ENCODE results near the gene PLCB4.
"Not testable (repeated sequence)": the region's sequence is repeated elsewhere in the genome, so short reads cannot be mapped to it uniquely, and the experiment has no call there.

Gene PLCB4

DNA sequence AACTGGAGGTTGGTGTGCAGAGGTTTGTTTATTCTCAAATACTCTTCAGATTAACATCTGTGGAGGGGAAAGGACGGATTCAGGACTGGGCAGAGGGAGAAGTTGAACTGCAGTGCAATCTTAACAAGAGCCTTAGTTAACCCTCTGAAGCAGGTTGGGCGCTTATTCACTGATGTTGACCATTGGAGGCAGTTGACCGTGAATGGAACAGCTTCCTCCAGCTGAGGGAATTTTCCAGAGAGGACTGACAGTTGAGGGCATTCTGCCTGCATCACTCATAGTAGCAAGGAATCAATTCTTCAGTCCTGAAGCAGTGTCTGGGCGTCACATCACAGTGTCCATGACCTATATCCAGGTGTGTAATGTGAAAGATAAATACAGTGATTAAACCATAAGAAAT, 80.9 kb downstream of the PLCB4 start:
- Mint-ChIP-seq H3K4me1 (ENCODE audit: low read depth) (no peaks in the 10 kb centered on the region), H3K36me3 (ENCODE audit: low read depth) (no peaks in the 10 kb centered on the region), H3K27me3 (ENCODE audit: low read depth) (no peaks in the 10 kb centered on the region), H3K4me3 (no peak overlapping the region), H3K27ac (no peak overlapping the region), H3K9me3 (peaks cover 18% of the 10 kb centered on the region)

DNA sequence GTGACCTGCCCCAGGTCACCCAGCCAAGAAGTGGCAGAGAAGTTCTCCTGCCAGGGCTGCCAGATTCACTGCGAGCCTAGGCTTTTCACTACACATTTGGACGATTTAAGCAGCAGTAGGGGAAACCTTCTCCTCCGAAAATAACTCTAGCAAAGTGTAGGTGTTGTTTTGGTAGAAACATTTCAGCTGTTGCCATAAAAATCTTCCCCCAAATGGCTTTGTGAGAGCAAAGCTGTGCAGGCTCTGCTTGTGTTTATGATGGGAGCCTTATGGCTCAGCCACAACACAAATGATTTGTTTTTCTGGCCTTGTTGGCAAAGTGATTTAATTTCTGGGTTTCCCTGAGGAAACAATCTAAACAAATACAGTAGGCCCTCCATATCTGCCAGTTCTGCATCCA, 81.8 kb downstream of the PLCB4 start:
- no peak overlapping the region for H3K4me3 Mint-ChIP-seq
- H3K9me3 Mint-ChIP-seq, result peaks cover 18% of the 10 kb centered on the region
- no peaks in the 10 kb centered on the region for H3K27me3 Mint-ChIP-seq (ENCODE audit: low read depth)
- no peak overlapping the region for H3K27ac Mint-ChIP-seq
- no peaks in the 10 kb centered on the region for H3K4me1 Mint-ChIP-seq (ENCODE audit: low read depth)
- no peaks in the 10 kb centered on the region for H3K36me3 Mint-ChIP-seq (ENCODE audit: low read depth)

DNA sequence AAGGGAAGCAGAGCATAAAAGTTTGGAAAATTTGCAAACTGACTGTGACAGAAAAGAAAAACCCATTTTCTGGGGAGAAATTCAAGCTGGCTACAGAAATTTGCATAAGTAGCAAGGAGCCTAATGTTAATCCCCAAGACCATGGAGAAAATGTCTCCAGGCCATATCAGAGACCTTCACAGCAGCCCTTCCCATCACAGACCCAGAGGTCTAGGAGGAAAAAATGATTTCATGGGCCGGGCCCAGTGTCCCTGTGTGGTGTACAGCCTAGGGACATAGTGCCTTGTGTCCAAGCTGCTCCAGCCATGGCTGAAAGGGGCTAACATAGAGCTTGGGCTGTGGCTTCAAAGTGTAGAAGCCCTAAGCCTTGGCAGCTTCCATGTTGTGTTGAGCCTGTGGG, 83.3 kb downstream of the PLCB4 start:
- H3K36me3 Mint-ChIP-seq (ENCODE audit: low read depth); H3K27me3 Mint-ChIP-seq (ENCODE audit: low read depth); H3K4me1 Mint-ChIP-seq (ENCODE audit: low read depth); H3K4me3 Mint-ChIP-seq; H3K27ac Mint-ChIP-seq: not testable (repeated sequence)
- H3K9me3 Mint-ChIP-seq, result peaks cover 18% of the 10 kb centered on the region

DNA sequence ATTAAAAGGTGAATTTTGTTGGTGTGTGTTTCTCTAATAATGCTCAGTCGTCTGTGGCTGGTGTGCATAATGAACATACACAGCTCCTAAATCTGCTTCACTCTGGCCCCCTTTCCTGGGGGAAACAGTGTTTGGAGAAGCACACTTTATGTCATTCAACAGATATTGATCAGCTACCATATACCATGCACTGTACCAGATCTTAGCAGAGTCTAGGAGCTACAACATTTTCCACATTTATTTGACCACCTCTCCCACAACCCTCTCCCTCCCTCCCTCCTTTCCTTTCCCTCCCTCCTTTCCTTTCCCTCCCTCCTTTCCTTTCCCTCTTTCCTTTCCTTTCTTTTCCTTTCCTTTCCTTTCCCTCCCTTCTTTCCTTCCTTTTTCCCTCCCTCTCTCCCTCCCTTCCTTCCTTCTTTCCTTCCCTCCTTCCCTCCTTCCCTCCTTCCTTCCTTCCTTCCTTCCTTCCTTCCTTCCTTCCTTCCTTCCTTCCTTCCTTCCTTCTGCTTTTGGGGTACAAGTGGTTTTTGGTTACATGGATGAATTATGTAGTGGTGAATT, 85.7 kb downstream of the PLCB4 start:
- Mint-ChIP-seq H3K27me3 (ENCODE audit: low read depth) (no peaks in the 10 kb centered on the region), H3K36me3 (ENCODE audit: low read depth) (no peaks in the 10 kb centered on the region), H3K4me1 (ENCODE audit: low read depth) (no peaks in the 10 kb centered on the region), H3K9me3 (peaks cover 14% of the 10 kb centered on the region), H3K4me3 (no peak overlapping the region), H3K27ac (no peak overlapping the region)

DNA sequence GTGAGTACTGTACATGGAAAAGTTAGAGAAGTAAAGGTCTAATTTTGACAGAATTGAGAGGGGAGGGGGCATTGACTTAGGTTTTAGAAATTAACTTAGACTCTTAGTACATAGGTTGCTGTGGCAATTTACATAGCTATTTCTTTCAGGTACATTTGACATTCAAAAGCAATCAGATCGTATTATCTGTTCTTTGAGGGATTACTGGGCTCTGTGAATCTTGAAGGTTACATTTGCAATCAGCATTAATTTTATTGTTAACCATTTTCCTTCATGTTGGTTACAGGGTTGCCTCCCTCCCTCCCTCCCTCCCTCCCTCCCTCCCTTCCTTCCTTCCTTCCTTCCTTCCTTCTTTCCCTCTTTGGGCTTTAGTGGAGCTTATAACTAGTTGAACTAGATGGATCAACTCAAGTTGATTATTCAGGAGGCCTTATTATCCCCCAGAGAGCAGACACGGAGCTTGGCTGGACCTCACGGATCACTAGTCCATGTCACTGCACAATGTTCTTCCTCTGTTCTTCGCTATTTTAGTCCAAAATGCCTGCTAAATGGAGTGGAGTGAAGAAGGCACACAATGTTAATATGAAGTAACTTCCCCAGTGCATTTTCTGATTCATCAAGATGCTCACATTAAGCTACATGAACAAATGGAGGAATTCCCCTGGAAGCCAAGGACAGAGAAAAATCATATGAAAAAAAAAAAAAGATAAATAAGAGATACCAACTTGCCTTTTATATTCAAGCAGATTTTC, 87.8 kb downstream of the PLCB4 start:
- Mint-ChIP-seq H3K27ac (no peak overlapping the region), H3K4me1 (ENCODE audit: low read depth) (no peaks in the 10 kb centered on the region), H3K36me3 (ENCODE audit: low read depth) (no peaks in the 10 kb centered on the region), H3K9me3 (peaks cover 7% of the 10 kb centered on the region), H3K4me3 (no peak overlapping the region), H3K27me3 (ENCODE audit: low read depth) (no peaks in the 10 kb centered on the region)

DNA sequence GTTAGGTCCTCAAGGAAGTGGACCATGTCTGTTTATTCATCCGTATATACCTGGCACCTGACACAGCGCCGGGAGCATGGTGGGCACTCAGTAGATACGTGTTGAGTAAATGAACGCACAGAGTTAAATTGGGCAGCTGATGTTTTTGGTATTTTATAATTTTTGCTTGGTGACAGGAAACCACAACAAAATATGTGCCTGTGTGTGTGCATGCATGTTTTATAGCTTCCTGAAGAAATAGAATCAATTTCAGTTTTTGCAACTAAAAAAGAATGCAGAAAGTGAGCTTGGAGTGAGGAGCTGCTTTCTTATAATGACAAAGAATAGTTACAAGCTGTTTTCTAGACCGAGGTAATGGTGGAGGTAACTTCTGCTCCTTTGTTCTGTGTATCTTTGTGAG, 91.4 kb downstream of the PLCB4 start:
- no peak overlapping the region for H3K27ac Mint-ChIP-seq
- no peaks in the 10 kb centered on the region for H3K36me3 Mint-ChIP-seq (ENCODE audit: low read depth)
- H3K4me1 Mint-ChIP-seq (ENCODE audit: low read depth), result no peaks in the 10 kb centered on the region
- no peak overlapping the region for H3K4me3 Mint-ChIP-seq
- H3K27me3 Mint-ChIP-seq (ENCODE audit: low read depth), result no peaks in the 10 kb centered on the region
- no peaks in the 10 kb centered on the region for H3K9me3 Mint-ChIP-seq

DNA sequence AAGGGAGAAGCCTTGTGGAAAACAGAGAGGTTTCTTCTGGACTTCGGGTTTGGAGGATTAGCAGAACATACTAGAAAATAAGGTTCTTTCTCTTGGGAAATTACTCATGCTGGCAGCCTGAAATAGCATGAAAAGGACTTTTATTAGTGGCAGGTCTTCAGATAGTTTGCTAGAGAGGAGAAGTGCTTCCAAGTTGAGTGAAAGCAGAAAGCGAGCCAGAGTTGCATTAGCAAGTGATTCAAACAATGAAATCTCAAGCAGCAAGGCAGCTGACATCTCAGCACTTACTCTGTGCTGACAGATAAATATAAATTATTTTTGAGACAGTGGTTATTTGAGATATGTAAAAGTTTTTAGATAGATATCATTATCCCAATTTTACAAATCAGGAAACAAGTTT, 91.9 kb downstream of the PLCB4 start:
- Mint-ChIP-seq H3K4me3 (no peak overlapping the region), H3K27me3 (ENCODE audit: low read depth) (no peaks in the 10 kb centered on the region), H3K36me3 (ENCODE audit: low read depth) (no peaks in the 10 kb centered on the region), H3K9me3 (no peaks in the 10 kb centered on the region), H3K27ac (no peak overlapping the region), H3K4me1 (ENCODE audit: low read depth) (no peaks in the 10 kb centered on the region)

DNA sequence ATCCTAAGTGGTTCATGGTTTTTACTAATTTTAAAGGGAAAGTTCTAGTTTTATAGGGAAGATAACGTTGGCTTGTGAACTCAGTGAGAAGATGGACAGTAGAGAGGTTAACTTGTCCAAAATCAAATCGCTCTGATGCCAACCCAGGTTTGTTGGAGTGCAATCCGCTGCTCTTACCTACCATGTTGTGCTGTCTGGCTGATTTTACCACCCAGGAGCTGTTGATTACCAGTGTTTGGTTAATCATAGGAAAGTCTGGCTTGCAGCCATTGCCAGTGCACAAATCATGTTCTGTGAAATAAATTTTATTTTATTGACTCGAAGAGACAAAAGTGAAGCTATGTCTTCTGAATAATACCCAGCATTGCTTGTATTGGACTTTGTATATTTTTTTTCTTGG, 92.4 kb downstream of the PLCB4 start:
- no peak overlapping the region for H3K4me3 Mint-ChIP-seq
- H3K4me1 Mint-ChIP-seq (ENCODE audit: low read depth), result no peaks in the 10 kb centered on the region
- H3K27ac Mint-ChIP-seq, result no peak overlapping the region
- no peaks in the 10 kb centered on the region for H3K27me3 Mint-ChIP-seq (ENCODE audit: low read depth)
- no peaks in the 10 kb centered on the region for H3K36me3 Mint-ChIP-seq (ENCODE audit: low read depth)
- no peaks in the 10 kb centered on the region for H3K9me3 Mint-ChIP-seq

DNA sequence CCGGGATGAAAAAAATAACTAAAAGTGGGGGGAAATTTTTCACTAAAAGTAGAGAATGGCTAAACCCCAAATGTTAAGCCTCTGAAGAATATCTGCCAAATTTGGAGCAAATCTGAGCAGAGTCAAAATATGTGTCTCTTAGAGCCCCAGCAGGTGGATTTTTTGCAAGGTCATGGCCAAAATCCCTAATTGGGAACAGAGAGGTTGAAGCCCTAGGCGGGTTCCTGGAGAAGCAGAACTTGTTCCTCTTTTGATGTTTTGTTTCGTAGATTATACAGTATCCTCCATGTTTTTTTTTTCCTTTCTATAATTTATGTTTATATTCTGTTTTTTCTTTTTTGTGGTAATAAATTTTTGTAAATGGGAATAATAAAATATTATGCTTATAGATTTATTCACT, 94.4 kb downstream of the PLCB4 start:
- no peaks in the 10 kb centered on the region for H3K9me3 Mint-ChIP-seq
- H3K4me1 Mint-ChIP-seq (ENCODE audit: low read depth), result no peaks in the 10 kb centered on the region
- H3K4me3 Mint-ChIP-seq, result no peak overlapping the region
- H3K27me3 Mint-ChIP-seq (ENCODE audit: low read depth), result no peaks in the 10 kb centered on the region
- no peak overlapping the region for H3K27ac Mint-ChIP-seq
- H3K36me3 Mint-ChIP-seq (ENCODE audit: low read depth), result no peaks in the 10 kb centered on the region

DNA sequence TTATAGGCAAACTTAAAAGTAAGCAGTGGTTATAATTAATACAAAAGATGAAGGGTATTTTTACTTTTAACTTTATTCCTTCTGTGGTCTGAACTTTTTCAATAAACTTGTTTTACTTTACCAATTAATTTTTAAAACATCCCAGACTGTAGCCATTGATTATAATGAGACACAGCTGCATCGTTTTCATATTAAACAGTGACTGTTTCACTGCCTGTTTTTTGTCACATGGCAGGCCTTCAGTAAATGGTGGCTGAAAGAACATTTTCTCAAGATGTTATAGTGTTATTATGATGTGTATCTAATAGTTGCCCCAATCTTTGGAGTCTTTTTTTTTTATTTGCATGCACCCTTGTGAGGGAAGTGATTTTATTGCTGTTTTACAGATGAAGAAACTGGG, 95.1 kb downstream of the PLCB4 start:
- Mint-ChIP-seq H3K36me3 (ENCODE audit: low read depth) (no peaks in the 10 kb centered on the region), H3K27me3 (ENCODE audit: low read depth) (no peaks in the 10 kb centered on the region), H3K4me1 (ENCODE audit: low read depth) (no peaks in the 10 kb centered on the region), H3K9me3 (no peaks in the 10 kb centered on the region), H3K4me3 (no peak overlapping the region), H3K27ac (no peak overlapping the region)

DNA sequence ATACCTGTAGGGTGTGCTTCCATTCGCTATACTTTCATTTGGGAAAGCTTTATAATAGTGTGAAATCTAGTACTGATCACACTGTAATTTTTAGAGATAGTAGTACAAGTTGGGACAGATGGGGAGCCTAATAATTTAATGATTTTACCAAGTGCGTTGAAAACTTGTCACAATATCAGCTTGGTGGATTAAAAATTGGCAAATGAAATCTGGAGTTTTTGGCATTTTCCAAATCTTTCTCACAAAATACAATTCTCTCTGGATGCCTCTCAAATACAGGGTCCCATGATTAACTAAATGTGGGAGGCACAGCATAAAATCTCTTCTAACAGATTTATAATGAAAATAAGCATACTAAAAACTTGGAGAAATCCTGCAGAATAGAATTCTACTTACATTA, 96.4 kb downstream of the PLCB4 start:
- Mint-ChIP-seq H3K4me3 (no peak overlapping the region), H3K27ac (no peak overlapping the region), H3K9me3 (no peaks in the 10 kb centered on the region), H3K36me3 (ENCODE audit: low read depth) (no peaks in the 10 kb centered on the region), H3K4me1 (ENCODE audit: low read depth) (no peaks in the 10 kb centered on the region), H3K27me3 (ENCODE audit: low read depth) (no peaks in the 10 kb centered on the region)

DNA sequence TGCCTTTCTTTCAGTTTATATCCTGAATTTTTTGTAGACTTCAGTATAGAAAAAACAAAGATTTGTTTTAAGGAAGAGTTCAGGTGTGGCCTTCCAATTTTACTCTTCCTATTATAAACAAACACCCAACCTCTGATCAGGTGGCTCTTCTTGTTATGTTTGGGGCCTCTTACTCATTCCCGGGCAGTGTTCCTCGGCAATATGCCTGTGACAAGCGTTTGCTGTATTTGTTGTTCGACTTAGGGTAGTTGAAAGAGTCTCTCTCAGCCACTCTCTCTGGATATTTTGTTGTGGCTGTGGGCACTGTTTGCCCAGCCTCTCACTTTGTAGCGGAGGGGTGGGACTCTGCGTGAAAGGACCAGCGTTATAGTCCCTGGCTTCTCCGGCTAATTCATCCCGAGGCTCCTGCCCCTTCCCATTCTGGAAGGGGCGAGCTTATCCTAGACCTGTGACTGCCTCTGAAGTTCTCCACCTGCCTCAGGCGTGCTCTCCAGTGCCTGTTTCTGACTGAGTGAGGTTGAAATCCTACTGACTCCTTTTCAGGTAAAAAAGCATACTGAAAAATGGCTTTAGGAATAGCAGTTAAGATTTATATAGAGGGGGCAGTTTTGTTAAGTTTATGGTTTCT, 97.4 kb downstream of the PLCB4 start:
- Mint-ChIP-seq H3K4me1 (ENCODE audit: low read depth) (no peaks in the 10 kb centered on the region), H3K27ac (no peak overlapping the region)

DNA sequence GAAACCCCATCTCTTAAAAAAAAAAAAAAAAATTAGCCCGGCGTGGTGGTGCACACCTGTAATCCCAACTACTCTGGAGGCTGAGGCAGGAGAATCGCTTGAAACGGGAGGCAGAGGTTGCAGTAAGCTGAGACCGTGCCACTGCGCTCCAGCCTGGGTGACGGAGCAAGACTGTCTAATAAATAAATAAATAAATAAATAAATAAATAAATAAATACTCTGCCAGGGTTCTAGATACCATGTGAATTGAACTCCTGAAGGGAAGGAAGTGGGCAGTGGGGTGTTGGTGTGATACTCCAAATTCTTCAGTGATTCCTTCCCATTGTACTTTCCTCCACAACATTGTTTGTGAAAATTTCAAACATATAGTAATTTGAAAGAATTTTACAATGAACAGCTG, 100.5 kb downstream of the PLCB4 start:
- H3K4me3 Mint-ChIP-seq, result no peak overlapping the region
- no peak overlapping the region for H3K27ac Mint-ChIP-seq
- no peaks in the 10 kb centered on the region for H3K27me3 Mint-ChIP-seq (ENCODE audit: low read depth)
- H3K36me3 Mint-ChIP-seq (ENCODE audit: low read depth), result no peaks in the 10 kb centered on the region
- no peaks in the 10 kb centered on the region for H3K9me3 Mint-ChIP-seq
- no peaks in the 10 kb centered on the region for H3K4me1 Mint-ChIP-seq (ENCODE audit: low read depth)

More for the DNA sequence above, 97.4 kb downstream of the PLCB4 start:
- no peaks in the 10 kb centered on the region for H3K9me3 Mint-ChIP-seq
- H3K4me3 Mint-ChIP-seq, result no peak overlapping the region
- H3K36me3 Mint-ChIP-seq (ENCODE audit: low read depth), result no peaks in the 10 kb centered on the region
- no peaks in the 10 kb centered on the region for H3K27me3 Mint-ChIP-seq (ENCODE audit: low read depth)

DNA sequence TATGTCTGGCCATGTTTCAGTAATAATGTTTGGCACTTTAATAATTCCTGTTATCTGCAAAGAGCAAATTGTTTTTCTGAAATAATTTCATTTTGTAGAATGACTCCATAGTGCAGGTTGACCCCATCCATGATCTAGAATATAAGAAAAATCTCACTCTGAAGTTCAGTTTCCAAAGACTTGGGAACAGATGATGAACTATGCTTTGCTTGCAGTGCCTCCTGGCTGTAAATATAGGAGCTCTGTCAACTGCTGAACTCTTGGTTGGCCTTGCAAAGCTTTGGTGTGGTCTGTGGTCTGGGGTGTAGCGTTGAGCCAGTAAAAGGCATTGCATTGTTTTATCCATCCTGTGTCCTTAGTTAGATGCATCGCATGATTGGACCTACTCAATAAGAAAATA, 104.0 kb downstream of the PLCB4 start:
- Mint-ChIP-seq H3K4me3 (no peak overlapping the region), H3K27me3 (ENCODE audit: low read depth) (no peaks in the 10 kb centered on the region), H3K36me3 (ENCODE audit: low read depth) (no peaks in the 10 kb centered on the region), H3K9me3 (no peaks in the 10 kb centered on the region), H3K27ac (no peak overlapping the region), H3K4me1 (ENCODE audit: low read depth) (no peaks in the 10 kb centered on the region)

DNA sequence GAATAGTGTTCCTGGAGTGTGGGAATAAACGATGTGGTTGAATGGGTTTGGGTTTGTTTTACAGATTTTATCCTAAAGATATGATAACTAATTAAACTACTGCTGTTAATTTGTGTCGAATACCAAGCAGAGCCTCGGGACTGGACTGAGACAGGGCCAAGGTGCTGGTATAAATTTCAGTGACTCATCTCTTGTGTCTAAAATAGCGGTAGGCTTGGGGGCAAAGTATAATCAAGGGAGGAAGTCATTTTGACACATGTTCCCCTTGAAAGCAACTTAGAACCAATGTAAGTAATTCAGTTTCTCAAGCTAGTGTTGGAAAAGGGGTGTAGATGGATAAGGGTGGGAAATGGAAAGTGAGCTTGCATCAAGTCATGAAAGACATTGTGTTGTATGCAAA, 108.4 kb downstream of the PLCB4 start:
- no peaks in the 10 kb centered on the region for H3K27me3 Mint-ChIP-seq (ENCODE audit: low read depth)
- no peaks in the 10 kb centered on the region for H3K9me3 Mint-ChIP-seq
- H3K36me3 Mint-ChIP-seq (ENCODE audit: low read depth), result no peaks in the 10 kb centered on the region
- H3K4me3 Mint-ChIP-seq, result no peak overlapping the region
- no peaks in the 10 kb centered on the region for H3K4me1 Mint-ChIP-seq (ENCODE audit: low read depth)
- H3K27ac Mint-ChIP-seq, result no peak overlapping the region
